PC-3 (cell line): ENCODE results near the gene OLR1.

Experiments
- CTCF ChIP-seq: fragments of 300-600 bp; sonication (generic); conservative IDR thresholded peaks from 2 replicates; pipeline ENCODE4 v1.5.1; 2017; ENCODE audit warnings: antibody characterized with exemption, low read depth, mild to moderate bottlenecking, low read length
- EZH2 ChIP-seq: fragments of 300-600 bp; sonication (generic); IDR thresholded peaks from one replicate; pipeline ENCODE4 v1.6.1; 2017; ENCODE audit warnings: antibody characterized with exemption, mild to moderate bottlenecking, low read length; ENCODE audit not compliant: unreplicated experiment
- EZH2phosphoT487 ChIP-seq: fragments of 300-600 bp; sonication (generic); IDR thresholded peaks from 2 replicates; pipeline ENCODE4 v1.6.1; 2018; ENCODE audit warnings: mild to moderate bottlenecking, antibody characterized with exemption, low read length, borderline replicate concordance

- TF ChIP-seq CTCF (no peak), EZH2phosphoT487 (no peak), EZH2 (no peak)
Measured at GRCh38 chr12:10154145-10154496, 17.8 kb downstream of the OLR1 start.
